K562 (cell line): ENCODE measurements around the gene C3. TPM values are rescaled to one million over a fixed set of nuclear protein-coding genes. Genes with fewer than 3 reads are reported as not detected.

Experiments used
- CCAR2 ChIP-seq: fragments of 200-400 bp; formaldehyde crosslinking; IDR thresholded peaks from 2 replicates; pipeline ENCODE4 v1.6.1; 2017; ENCODE audit warnings: mild to moderate bottlenecking, low read depth, low read length
- FUS ChIP-seq: fragments of 200-400 bp; formaldehyde crosslinking; optimal IDR thresholded peaks from 2 replicates; pipeline ENCODE3; 2017; ENCODE audit warnings: low read depth, low read length
- MCM3 ChIP-seq: fragments of 450-650 bp; IDR thresholded peaks from 2 replicates; pipeline ENCODE4 v1.6.1; 2016
- PURB ChIP-seq: sonication (generic); formaldehyde crosslinking; IDR thresholded peaks from 2 replicates; pipeline ENCODE4 v1.9.0; 2021; ENCODE audit warnings: low read depth, mild to moderate bottlenecking, missing genetic modification reagents
- SAFB ChIP-seq: fragments of 200-400 bp; formaldehyde crosslinking; IDR thresholded peaks from 2 replicates; pipeline ENCODE4 v1.6.1; 2017; ENCODE audit warnings: low read depth, low read length, borderline replicate concordance
- TOE1 ChIP-seq, 2 experiments: fragments of 450-650 bp in 1 of 2; sonication (generic) in 1 of 2; formaldehyde crosslinking in 1 of 2; IDR thresholded peaks; 2 replicates each; pipeline versions ENCODE4 v1.7.1 to v1.8.0; 2016 to 2022; ENCODE audit warnings: borderline replicate concordance in 2 of 2, mild to moderate bottlenecking in 2 of 2, antibody characterized with exemption in 1 of 2, inconsistent platforms in 1 of 2, low read depth in 1 of 2, missing genetic modification reagents in 1 of 2, moderate library complexity in 1 of 2
- ZFP30 ChIP-seq: fragments of 250-450 bp; sonication (Bioruptor Pico); IDR thresholded peaks from 2 replicates; pipeline ENCODE4 v1.8.0; 2022; ENCODE audit warnings: moderate library complexity, mild to moderate bottlenecking, inconsistent platforms, borderline replicate concordance
- ZNF785 ChIP-seq: fragments of 250-450 bp; sonication (Bioruptor Pico); IDR thresholded peaks from 2 replicates; pipeline ENCODE4 v1.4.0; 2020; ENCODE audit warnings: mild to moderate bottlenecking
- polyA plus RNA-seq, 8 experiments: library from polyadenylated mRNA; depleted of rRNA in 4 of 8; stranded (reverse) in 5 of 8; unstranded in 3 of 8; fragments of >200 nt; fragmentation: Nextera tagmentation in 2 of 8; fragmentation: Illumina TruSeq in 1 of 8; extraction: Ambion mirVana in 2 of 8; extraction: Trizol in 1 of 8; gene quantifications; 2 replicates each; pipeline versions ENCODE4 v1.2.1 to v1.2.3, GENCODE V29; 2011 to 2014; ENCODE audit warnings: inconsistent platforms in 1 of 8, missing spikeins in 1 of 8
- total RNA-seq, 7 experiments: library from RNA; depleted of rRNA in 6 of 7; stranded (reverse); fragments of >200 nt in 6 of 7; fragmentation: Illumina TruSeq in 2 of 7; extraction: Trizol in 2 of 7; gene quantifications; 2 replicates each; pipeline versions ENCODE4 v1.2.1 to v1.2.3, GENCODE V29; 2011 to 2021; ENCODE audit warnings: low replicate concordance in 1 of 7
- TF ChIP-seq, protein P1 (sequence below): fragments of 450-650 bp; formaldehyde crosslinking; conservative IDR thresholded peaks from 2 replicates; pipeline ENCODE4 v1.4.0; 2022; ENCODE audit warnings: mild to moderate bottlenecking, missing genetic modification characterization
- TF ChIP-seq, protein P2 (sequence below): fragments of 450-650 bp; IDR thresholded peaks from 2 replicates; pipeline ENCODE4 v1.6.1; 2016; ENCODE audit warnings: mild to moderate bottlenecking, moderate library complexity
- TF ChIP-seq, protein P3 (sequence below): fragments of 250-450 bp; sonication (Bioruptor Pico); IDR thresholded peaks from 2 replicates; pipeline ENCODE4 v1.8.0; 2021; ENCODE audit warnings: mild to moderate bottlenecking, moderate library complexity

C3 gene
- total and polyA plus RNA-seq, 9 of the 15 experiments (the other 6 are each of a cell fraction or from before 2014, with no cell fraction given), result 0.59 to 10.6 (median 2.2) TPM

DNA sequence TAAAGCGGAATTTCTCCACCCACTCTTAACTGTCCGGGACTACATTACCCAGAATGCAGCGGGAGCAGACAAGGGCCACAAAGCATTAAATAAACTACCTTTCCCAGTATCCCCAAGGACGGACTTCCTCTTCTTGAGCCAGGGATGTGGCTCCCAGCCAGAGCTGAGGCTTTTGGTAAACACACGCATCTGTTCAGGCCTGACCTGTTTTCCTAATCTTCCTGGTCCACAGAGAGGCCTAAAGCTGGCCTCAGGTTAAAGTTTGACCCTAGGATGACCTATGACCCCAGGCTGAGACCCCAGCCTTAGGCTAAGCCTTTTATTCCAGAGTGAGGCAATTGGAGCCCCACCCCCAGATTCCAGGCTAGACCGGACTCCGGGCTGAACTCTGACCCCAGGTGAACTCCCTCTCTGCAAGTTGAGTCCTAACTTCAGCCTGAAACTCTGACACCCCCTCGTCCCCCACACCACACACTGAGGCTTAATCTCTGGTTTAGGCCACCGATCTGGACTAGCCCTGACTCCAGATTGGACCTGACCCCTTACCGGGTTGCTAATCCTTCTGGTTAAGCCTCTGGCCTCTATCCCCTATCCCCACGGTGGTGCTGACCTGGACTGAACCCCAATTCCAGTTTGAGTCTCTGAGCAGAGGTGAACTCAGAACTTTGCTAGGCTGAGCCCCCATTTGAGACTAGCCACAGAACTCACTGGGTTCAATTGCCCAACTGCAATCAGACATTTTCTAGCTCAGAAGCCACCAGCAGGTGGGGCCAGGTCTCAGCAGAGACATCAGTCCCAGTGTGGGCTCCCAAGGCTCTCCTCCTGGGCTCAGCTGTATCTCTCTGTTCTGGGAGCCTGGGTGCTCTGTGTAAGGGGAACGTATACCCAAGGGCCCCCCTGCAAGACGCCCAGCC is 17.7 kb upstream of the C3 start (continued):
- TF ChIP-seq, protein P1, sequence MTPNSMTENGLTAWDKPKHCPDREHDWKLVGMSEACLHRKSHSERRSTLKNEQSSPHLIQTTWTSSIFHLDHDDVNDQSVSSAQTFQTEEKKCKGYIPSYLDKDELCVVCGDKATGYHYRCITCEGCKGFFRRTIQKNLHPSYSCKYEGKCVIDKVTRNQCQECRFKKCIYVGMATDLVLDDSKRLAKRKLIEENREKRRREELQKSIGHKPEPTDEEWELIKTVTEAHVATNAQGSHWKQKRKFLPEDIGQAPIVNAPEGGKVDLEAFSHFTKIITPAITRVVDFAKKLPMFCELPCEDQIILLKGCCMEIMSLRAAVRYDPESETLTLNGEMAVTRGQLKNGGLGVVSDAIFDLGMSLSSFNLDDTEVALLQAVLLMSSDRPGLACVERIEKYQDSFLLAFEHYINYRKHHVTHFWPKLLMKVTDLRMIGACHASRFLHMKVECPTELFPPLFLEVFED (CRISPR knock-in tag), result no peak; the same call in 1 of the 2 replicates
- TF ChIP-seq SAFB (no peak), CCAR2 (no peak), ZNF785 (CRISPR knock-in tag) (no peak), TOE1 (IDR thresholded peaks at IDR 0.05; ENCODE audit: borderline replicate concordance) (peak; percentile 44; the same call in 1 of the 2 replicates), TOE1 (CRISPR knock-in tag; IDR thresholded peaks at IDR 0.05; ENCODE audit: borderline replicate concordance, low read depth) (no peak), MCM3 (no peak), ZFP30 (no peak), PURB (CRISPR knock-in tag) (no peak), FUS (no peak)
- TF ChIP-seq, protein P2, sequence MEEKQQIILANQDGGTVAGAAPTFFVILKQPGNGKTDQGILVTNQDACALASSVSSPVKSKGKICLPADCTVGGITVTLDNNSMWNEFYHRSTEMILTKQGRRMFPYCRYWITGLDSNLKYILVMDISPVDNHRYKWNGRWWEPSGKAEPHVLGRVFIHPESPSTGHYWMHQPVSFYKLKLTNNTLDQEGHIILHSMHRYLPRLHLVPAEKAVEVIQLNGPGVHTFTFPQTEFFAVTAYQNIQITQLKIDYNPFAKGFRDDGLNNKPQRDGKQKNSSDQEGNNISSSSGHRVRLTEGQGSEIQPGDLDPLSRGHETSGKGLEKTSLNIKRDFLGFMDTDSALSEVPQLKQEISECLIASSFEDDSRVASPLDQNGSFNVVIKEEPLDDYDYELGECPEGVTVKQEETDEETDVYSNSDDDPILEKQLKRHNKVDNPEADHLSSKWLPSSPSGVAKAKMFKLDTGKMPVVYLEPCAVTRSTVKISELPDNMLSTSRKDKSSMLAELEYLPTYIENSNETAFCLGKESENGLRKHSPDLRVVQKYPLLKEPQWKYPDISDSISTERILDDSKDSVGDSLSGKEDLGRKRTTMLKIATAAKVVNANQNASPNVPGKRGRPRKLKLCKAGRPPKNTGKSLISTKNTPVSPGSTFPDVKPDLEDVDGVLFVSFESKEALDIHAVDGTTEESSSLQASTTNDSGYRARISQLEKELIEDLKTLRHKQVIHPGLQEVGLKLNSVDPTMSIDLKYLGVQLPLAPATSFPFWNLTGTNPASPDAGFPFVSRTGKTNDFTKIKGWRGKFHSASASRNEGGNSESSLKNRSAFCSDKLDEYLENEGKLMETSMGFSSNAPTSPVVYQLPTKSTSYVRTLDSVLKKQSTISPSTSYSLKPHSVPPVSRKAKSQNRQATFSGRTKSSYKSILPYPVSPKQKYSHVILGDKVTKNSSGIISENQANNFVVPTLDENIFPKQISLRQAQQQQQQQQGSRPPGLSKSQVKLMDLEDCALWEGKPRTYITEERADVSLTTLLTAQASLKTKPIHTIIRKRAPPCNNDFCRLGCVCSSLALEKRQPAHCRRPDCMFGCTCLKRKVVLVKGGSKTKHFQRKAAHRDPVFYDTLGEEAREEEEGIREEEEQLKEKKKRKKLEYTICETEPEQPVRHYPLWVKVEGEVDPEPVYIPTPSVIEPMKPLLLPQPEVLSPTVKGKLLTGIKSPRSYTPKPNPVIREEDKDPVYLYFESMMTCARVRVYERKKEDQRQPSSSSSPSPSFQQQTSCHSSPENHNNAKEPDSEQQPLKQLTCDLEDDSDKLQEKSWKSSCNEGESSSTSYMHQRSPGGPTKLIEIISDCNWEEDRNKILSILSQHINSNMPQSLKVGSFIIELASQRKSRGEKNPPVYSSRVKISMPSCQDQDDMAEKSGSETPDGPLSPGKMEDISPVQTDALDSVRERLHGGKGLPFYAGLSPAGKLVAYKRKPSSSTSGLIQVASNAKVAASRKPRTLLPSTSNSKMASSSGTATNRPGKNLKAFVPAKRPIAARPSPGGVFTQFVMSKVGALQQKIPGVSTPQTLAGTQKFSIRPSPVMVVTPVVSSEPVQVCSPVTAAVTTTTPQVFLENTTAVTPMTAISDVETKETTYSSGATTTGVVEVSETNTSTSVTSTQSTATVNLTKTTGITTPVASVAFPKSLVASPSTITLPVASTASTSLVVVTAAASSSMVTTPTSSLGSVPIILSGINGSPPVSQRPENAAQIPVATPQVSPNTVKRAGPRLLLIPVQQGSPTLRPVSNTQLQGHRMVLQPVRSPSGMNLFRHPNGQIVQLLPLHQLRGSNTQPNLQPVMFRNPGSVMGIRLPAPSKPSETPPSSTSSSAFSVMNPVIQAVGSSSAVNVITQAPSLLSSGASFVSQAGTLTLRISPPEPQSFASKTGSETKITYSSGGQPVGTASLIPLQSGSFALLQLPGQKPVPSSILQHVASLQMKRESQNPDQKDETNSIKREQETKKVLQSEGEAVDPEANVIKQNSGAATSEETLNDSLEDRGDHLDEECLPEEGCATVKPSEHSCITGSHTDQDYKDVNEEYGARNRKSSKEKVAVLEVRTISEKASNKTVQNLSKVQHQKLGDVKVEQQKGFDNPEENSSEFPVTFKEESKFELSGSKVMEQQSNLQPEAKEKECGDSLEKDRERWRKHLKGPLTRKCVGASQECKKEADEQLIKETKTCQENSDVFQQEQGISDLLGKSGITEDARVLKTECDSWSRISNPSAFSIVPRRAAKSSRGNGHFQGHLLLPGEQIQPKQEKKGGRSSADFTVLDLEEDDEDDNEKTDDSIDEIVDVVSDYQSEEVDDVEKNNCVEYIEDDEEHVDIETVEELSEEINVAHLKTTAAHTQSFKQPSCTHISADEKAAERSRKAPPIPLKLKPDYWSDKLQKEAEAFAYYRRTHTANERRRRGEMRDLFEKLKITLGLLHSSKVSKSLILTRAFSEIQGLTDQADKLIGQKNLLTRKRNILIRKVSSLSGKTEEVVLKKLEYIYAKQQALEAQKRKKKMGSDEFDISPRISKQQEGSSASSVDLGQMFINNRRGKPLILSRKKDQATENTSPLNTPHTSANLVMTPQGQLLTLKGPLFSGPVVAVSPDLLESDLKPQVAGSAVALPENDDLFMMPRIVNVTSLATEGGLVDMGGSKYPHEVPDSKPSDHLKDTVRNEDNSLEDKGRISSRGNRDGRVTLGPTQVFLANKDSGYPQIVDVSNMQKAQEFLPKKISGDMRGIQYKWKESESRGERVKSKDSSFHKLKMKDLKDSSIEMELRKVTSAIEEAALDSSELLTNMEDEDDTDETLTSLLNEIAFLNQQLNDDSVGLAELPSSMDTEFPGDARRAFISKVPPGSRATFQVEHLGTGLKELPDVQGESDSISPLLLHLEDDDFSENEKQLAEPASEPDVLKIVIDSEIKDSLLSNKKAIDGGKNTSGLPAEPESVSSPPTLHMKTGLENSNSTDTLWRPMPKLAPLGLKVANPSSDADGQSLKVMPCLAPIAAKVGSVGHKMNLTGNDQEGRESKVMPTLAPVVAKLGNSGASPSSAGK, result no peak
- TF ChIP-seq, protein P3, sequence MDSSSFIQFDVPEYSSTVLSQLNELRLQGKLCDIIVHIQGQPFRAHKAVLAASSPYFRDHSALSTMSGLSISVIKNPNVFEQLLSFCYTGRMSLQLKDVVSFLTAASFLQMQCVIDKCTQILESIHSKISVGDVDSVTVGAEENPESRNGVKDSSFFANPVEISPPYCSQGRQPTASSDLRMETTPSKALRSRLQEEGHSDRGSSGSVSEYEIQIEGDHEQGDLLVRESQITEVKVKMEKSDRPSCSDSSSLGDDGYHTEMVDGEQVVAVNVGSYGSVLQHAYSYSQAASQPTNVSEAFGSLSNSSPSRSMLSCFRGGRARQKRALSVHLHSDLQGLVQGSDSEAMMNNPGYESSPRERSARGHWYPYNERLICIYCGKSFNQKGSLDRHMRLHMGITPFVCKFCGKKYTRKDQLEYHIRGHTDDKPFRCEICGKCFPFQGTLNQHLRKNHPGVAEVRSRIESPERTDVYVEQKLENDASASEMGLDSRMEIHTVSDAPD (CRISPR knock-in tag), result no peak
